Coronary artery (tissue), 2 donors: ENCODE measurements around the gene PROB1.
A peak's percentile ranks its signal among the peaks of the same experiment; 100 is the strongest.
"Not testable (repeated sequence)": the region's sequence is repeated elsewhere in the genome, so short reads cannot be mapped to it uniquely, and the experiment has no call there.

Experiments used
- DNase-seq: peaks from one replicate; pipeline ENCODE4 v3.0.0-alpha.2; 2017; ENCODE audit warnings: low spot score
- H3K27ac ChIP-seq, 2 donors: fragments of 200-600 bp; sonication (generic); one replicate each; pipeline ENCODE4 v1.5.1; 2016 to 2019
- H3K4me3 ChIP-seq: fragments of 200-600 bp; sonication (generic); 2 replicates; pipeline ENCODE4 v1.5.1; 2016; ENCODE audit warnings: mild to moderate bottlenecking, moderate library complexity
- CTCF ChIP-seq: fragments of 200-600 bp; sonication (generic); IDR thresholded peaks from one replicate; pipeline ENCODE4 v1.5.1; 2019; ENCODE audit warnings: antibody characterized with exemption

PROB1 gene

GRCh38 chr5:139394654-139395566, at the start of gene PROB1:
TSS of gene PROB1 (minus strand) at chr5:139395104. CDS start at chr5:139395081, 23 bp downstream.
- Histone ChIP-seq H3K4me3 (peak within 1 kb of the TSS; percentile 75), H3K27ac (peak within 1 kb of the TSS; percentile 40 to 86)
- no peak for DNase-seq
- no peak for TF ChIP-seq CTCF

- TF ChIP-seq CTCF, result no peak
- Histone ChIP-seq H3K4me3 (no peak overlapping the region), H3K27ac (no peak overlapping the region)
- no peak for DNase-seq
These were observed 49.0 kb upstream of the PROB1 start for GRCh38 chr5:139443831-139444453.

- H3K4me3 ChIP-seq, DNase-seq, H3K27ac ChIP-seq: not testable (repeated sequence)
These were observed 45.5 kb upstream of the PROB1 start for GRCh38 chr5:139440416-139440815.

- Histone ChIP-seq H3K27ac (peak within 1 kb of the TSS; percentile 96 to 98), H3K4me3 (peak within 1 kb of the TSS; percentile 93)
- no peak for TF ChIP-seq CTCF
- peak; percentile 93 for DNase-seq
These were observed 44.4 kb upstream of the PROB1 start, which contains the start of gene DNAJC18 for GRCh38 chr5:139439013-139439903. TSS of gene DNAJC18 (minus strand) at chr5:139439525. CDS start at chr5:139439445, 80 bp downstream.

- TF ChIP-seq CTCF, result no peak
- H3K4me3 ChIP-seq, result peak overlapping the region; percentile 93
- H3K27ac ChIP-seq, result peak overlapping the region; percentile 96 to 98
- no peak for DNase-seq
These were observed 43.8 kb upstream of the PROB1 start for GRCh38 chr5:139438707-139439012.

GRCh38 chr5:139435676-139436075, 40.8 kb upstream of the PROB1 start:
- no peak for TF ChIP-seq CTCF
- H3K4me3 ChIP-seq, result no peak overlapping the region
- DNase-seq, result no peak
- H3K27ac ChIP-seq, result no peak overlapping the region

GRCh38 chr5:139431706-139432105, 36.8 kb upstream of the PROB1 start:
- Histone ChIP-seq H3K27ac (no peak overlapping the region), H3K4me3 (no peak overlapping the region)
- no peak for DNase-seq
- TF ChIP-seq CTCF, result no peak
